Measurements from ENCODE around the gene SLC12A7. TPM values are rescaled to one million over a fixed set of nuclear protein-coding genes. Genes with fewer than 3 reads are reported as not detected.

Gene SLC12A7
- total and polyA plus RNA-seq, 3 donors from 2014 or later = 73.2 to 212 (median 168) TPM

DNA sequence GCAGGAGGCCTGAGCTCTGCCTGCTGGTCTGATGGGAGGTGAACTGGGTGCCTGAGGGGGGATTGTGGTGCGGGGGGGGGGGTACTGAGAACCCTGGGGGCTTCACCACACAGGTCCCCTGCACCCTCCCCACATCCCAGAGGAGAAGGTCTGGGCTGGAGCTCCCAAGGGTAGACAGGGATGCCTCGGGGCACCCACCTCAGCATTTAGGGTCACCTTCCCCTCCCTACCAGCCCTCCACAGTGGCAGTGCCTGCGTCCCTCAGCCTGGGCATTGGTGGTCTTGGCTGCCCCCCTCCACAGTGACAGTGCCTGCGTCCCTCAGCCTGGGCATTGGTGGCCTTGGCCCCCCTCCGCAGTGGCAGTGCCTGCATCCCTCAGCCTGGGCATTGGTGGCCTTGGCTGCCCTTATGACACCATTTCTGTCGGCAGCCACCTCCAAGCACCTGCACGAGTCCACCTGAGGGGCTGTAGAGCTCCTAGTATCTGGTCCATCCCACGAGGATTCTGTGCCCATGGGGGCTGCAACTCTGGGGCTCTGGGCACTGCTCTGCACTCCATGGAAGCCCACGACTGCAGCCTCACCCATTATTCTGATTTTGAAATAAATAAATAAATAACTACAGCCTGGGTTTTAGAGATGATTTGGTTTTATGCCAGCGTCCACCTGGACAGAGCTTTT lies 81.8 kb downstream of the SLC12A7 start:
- Histone ChIP-seq H3K36me3 (ENCODE audit: low read depth, missing control alignments) (no peaks in the 10 kb centered on the region), H3K9me3 (no peaks in the 10 kb centered on the region), H3K27me3 (no peaks in the 10 kb centered on the region), H3K4me1 (no peaks in the 10 kb centered on the region), H3K4me3 (no peak overlapping the region), H3K27ac (no peak overlapping the region)
- TF ChIP-seq POLR2A (IDR thresholded peaks at IDR 0.05) = no peak
- intact Hi-C loops (cut with DNase I; ENCODE audit: low total_unique reads) = no loop called here
- no peak for DNase-seq
- 88 to 90% methylated on average over 8 to 10 of the region's 10 CpGs for WGBS, 2 donors

DNA sequence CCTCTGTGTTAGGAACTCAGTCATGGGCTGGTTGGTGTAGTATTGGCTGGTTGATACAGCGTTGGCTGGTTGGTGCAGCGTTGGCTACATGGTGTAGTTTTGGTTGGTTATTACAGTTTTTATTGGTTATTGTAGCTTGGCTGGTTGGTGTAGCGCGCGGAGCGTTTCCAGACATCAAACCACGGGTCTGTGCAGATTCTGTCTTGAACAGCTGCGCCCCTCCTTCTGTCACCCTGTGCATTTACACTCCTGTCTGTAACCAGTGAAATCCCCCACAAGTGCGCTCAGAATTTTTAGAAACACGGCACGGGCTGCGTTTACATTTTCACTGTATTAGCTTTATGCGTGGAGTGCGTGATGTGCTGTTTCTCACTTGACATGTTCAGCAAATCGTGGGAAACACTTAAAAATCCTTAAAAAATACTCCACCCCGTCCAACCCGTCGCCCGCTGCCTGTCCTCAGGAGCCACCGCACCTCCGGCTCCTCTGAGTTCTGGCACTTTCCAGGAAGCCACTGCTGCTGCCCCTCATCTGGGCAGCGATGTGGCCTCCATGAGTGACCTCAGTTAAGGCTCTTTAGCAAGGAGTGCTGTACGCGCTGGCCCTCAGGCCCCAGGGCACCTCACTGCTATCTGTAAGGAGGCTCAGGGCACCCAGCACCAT lies 82.5 kb downstream of the SLC12A7 start:
- no peak for DNase-seq
- no peak overlapping the region for H3K27ac ChIP-seq
- intact Hi-C loops (cut with DNase I; ENCODE audit: low total_unique reads) = no loop called here
- TF ChIP-seq, protein P1, sequence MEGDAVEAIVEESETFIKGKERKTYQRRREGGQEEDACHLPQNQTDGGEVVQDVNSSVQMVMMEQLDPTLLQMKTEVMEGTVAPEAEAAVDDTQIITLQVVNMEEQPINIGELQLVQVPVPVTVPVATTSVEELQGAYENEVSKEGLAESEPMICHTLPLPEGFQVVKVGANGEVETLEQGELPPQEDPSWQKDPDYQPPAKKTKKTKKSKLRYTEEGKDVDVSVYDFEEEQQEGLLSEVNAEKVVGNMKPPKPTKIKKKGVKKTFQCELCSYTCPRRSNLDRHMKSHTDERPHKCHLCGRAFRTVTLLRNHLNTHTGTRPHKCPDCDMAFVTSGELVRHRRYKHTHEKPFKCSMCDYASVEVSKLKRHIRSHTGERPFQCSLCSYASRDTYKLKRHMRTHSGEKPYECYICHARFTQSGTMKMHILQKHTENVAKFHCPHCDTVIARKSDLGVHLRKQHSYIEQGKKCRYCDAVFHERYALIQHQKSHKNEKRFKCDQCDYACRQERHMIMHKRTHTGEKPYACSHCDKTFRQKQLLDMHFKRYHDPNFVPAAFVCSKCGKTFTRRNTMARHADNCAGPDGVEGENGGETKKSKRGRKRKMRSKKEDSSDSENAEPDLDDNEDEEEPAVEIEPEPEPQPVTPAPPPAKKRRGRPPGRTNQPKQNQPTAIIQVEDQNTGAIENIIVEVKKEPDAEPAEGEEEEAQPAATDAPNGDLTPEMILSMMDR (IDR thresholded peaks at IDR 0.05) = no peak
- no peak for TF ChIP-seq POLR2A (IDR thresholded peaks at IDR 0.05)
- H3K4me1 ChIP-seq = no peaks in the 10 kb centered on the region
- no peak overlapping the region for H3K4me3 ChIP-seq
- WGBS, 2 donors = 92 to 96% methylated on average over 22 to 24 of the region's 24 CpGs
- no peaks in the 10 kb centered on the region for H3K36me3 ChIP-seq (ENCODE audit: low read depth, missing control alignments)
- no peaks in the 10 kb centered on the region for H3K27me3 ChIP-seq
- no peaks in the 10 kb centered on the region for H3K9me3 ChIP-seq

DNA sequence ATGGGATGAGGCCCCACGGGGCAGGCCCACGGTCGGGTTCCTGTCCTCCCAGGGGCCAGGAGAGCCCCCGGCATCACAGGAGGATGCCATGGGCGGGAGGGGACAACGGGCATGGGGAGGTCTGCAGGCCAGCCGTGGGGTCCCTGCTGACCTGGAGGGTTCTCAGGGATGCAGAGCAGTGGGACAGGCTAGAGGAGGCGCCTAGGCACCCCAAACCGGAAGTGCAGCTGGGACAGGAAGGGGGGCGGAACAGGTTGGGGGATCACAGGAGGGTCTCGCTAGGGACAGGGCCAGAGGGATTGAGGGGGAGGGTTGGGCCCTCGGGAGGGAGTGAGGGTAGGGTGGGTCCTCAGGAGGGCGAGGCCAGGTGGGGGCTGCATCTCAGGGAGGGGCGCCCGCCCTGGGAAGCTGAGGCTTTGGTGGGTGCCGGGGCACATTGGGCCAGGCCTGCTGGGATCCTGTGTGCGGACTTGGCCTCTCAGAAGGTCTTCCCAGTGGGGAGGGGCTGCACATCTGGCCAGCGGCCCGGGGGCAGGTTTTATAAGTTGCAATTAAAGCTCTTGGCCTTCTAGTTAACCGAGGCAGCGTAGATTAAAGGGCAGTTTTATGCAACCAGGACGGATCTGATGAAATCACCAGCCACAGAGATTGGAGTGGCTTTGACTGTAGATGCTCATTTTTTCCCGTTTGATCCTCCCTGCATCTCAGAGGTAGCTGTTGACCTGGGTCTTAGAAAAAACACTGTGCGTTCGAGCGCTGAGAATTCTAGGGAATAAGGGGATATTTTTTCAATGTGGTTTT lies 83.2 kb downstream of the SLC12A7 start:
- Histone ChIP-seq H3K27ac (no peak overlapping the region), H3K36me3 (ENCODE audit: low read depth, missing control alignments) (no peaks in the 10 kb centered on the region), H3K27me3 (no peaks in the 10 kb centered on the region), H3K4me3 (no peak overlapping the region), H3K9me3 (no peaks in the 10 kb centered on the region), H3K4me1 (no peaks in the 10 kb centered on the region)
- DNase-seq = no peak
- intact Hi-C loops (cut with DNase I; ENCODE audit: low total_unique reads) = no loop called here
- WGBS, 2 donors = 84 to 89% methylated on average over 23 to 26 of the region's 26 CpGs
- TF ChIP-seq POLR2A (IDR thresholded peaks at IDR 0.05) = no peak
- TF ChIP-seq, protein P1 (IDR thresholded peaks at IDR 0.05) = no peak

DNA sequence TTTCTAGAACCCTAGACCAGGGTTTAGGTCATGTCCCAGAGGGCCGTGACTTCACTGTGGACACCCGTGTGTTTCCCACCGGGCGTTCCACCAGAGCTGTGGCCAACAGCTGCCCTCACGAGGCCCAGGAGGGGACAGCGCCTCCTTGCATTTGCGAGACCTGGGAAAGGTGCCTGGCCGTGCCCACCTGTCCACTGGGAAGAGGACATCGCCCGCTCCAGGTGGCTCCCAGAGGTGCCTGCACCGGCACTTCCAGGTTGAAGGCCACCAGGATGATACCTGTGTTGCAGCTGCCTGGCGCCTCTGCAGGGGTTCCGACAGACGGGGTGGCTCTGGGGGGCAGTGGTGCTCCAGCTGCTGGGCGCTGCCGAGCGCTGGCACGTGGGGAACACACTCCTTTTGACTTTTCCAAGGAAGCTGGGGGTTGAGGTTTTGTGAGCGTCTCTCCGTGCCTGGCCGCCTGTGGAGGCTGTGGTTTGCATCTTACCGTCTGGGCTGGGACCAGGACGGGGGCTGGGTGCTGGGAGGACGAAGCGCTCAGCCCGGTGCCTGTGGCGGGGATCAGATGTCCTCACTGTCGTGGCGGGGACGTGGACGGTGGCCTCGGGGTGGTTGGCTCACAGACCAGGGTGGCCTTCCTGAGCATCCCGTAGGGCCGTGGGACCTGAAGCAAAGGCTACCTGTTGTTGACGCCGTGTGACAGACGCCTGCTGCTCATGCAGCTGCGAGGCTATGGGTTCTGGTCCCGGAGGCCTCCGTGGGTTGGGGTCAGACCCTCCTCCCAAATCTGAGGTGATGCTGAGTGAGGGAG lies 84.0 kb downstream of the SLC12A7 start:
- Histone ChIP-seq H3K36me3 (ENCODE audit: low read depth, missing control alignments) (no peaks in the 10 kb centered on the region), H3K27me3 (no peaks in the 10 kb centered on the region), H3K27ac (no peak overlapping the region), H3K9me3 (no peaks in the 10 kb centered on the region), H3K4me3 (no peak overlapping the region), H3K4me1 (no peaks in the 10 kb centered on the region)
- no peak for TF ChIP-seq POLR2A (IDR thresholded peaks at IDR 0.05)
- TF ChIP-seq, protein P1 (IDR thresholded peaks at IDR 0.05) = no peak
- DNase-seq = no peak
- 90 to 92% methylated on average over 27 to 40 of the region's 40 CpGs for WGBS, 2 donors
- intact Hi-C loops (cut with DNase I; ENCODE audit: low total_unique reads) = no loop called here

Measured in testis (tissue), 3 donors.